Activated B cell treated with CpG ODN at 0.5 μM for 24 hours (primary cell): Measurements from ENCODE around the gene P2RY8. TPM values are rescaled to one million over a fixed set of nuclear protein-coding genes. Genes with fewer than 3 reads are reported as not detected.

ENCODE experiments used
- ATAC-seq: fragments of 200-7000 bp; cut with Tn5 transposase; one replicate; pipeline ENCODE4 v1.10.0; 2021; ENCODE audit warnings: low read depth, mild to moderate bottlenecking, moderate library complexity
- CTCF ChIA-PET: fragments of 350-600 bp; sonication (Branson Sonifier 250); formaldehyde crosslinking; loops from one replicate; lab custom pipeline; 2021; ENCODE audit warnings: antibody characterized with exemption; lab: Charles Lee
- POLR2A ChIA-PET: fragments of 350-600 bp; sonication (Branson Sonifier 250); formaldehyde crosslinking; loops from one replicate; lab custom pipeline; 2021; ENCODE audit warnings: antibody characterized with exemption; lab: Charles Lee
- DNase-seq: peaks from one replicate; pipeline ENCODE4 v3.0.0; 2022
- H3K27ac Mint-ChIP-seq: one replicate; pipeline ENCODE4 v1.8.0; 2020; ENCODE audit warnings: mixed read lengths
- H3K27me3 Mint-ChIP-seq: one replicate; pipeline ENCODE4 v1.8.0; 2021; ENCODE audit warnings: mixed read lengths
- H3K36me3 Mint-ChIP-seq: one replicate; pipeline ENCODE4 v1.8.0; 2021; ENCODE audit warnings: low read depth, mixed read lengths
- H3K4me1 Mint-ChIP-seq: one replicate; pipeline ENCODE4 v1.8.0; 2021; ENCODE audit warnings: mixed read lengths
- H3K4me3 Mint-ChIP-seq: one replicate; pipeline ENCODE4 v1.8.0; 2020; ENCODE audit warnings: mild to moderate bottlenecking, mixed read lengths
- H3K9me3 Mint-ChIP-seq: one replicate; pipeline ENCODE4 v1.8.0; 2020; ENCODE audit warnings: mixed read lengths
- CTCF ChIP-seq: fragments of 200-600 bp; IDR thresholded peaks from one replicate; pipeline ENCODE4 v1.8.0; 2022; ENCODE audit warnings: antibody characterized with exemption, mild to moderate bottlenecking
- intact Hi-C: fragments of 100-400 bp; cut with micrococcal nuclease; formaldehyde crosslinking; loops from one replicate; pipeline ENCODE4 v1.15.1; 2024
- total RNA-seq: library from RNA; stranded (reverse); gene quantifications from 2 replicates; pipeline ENCODE4 v1.2.3, GENCODE V29; 2022

P2RY8 gene
- total RNA-seq, 1 donor from 2014 or later, result 332 TPM

- Mint-ChIP-seq H3K4me1 (peaks cover 20% of the 10 kb centered on the region), H3K9me3 (peaks cover 10% of the 10 kb centered on the region), H3K36me3 (peaks cover 39% of the 10 kb centered on the region), H3K27ac (no peak overlapping the region), H3K27me3 (no peaks in the 10 kb centered on the region), H3K4me3 (no peak overlapping the region)
- no peak for ATAC-seq
- POLR2A ChIA-PET, result no interaction called here
- CTCF ChIA-PET, result no interaction called here
- intact Hi-C loops, result no loop called here
- no peak for TF ChIP-seq CTCF
- no peak for DNase-seq
These were observed 92.2 kb downstream of the P2RY8 start for GRCh38 chrX:1444561-1445500.

- Mint-ChIP-seq H3K4me3 (no peak overlapping the region), H3K27me3 (no peaks in the 10 kb centered on the region), H3K9me3 (peaks cover 6% of the 10 kb centered on the region), H3K36me3 (peaks cover 44% of the 10 kb centered on the region), H3K4me1 (peaks cover 13% of the 10 kb centered on the region), H3K27ac (no peak overlapping the region)
- CTCF ChIA-PET, result no interaction called here
- DNase-seq, result no peak
- TF ChIP-seq CTCF, result no peak
- ATAC-seq, result no peak
- intact Hi-C loops, result no loop called here
- POLR2A ChIA-PET, result no interaction called here
These were observed 93.4 kb downstream of the P2RY8 start for GRCh38 chrX:1443496-1444075.

GRCh38 chrX:1442724-1443367 lies 94.1 kb downstream of the P2RY8 start:
- no peak for TF ChIP-seq CTCF
- H3K4me1 Mint-ChIP-seq, result peaks cover 11% of the 10 kb centered on the region
- no peak for ATAC-seq
- H3K4me3 Mint-ChIP-seq, result no peak overlapping the region
- no peak for DNase-seq
- peaks cover 45% of the 10 kb centered on the region for H3K36me3 Mint-ChIP-seq
- H3K9me3 Mint-ChIP-seq, result peaks cover 6% of the 10 kb centered on the region
- ChIA-PET POLR2A (no interaction called here), CTCF (no interaction called here)
- no peak overlapping the region for H3K27ac Mint-ChIP-seq
- intact Hi-C loops, result no loop called here
- no peaks in the 10 kb centered on the region for H3K27me3 Mint-ChIP-seq

- CTCF ChIA-PET, result no interaction called here
- DNase-seq, result no peak
- H3K4me1 Mint-ChIP-seq, result peaks cover 5% of the 10 kb centered on the region
- H3K27ac Mint-ChIP-seq, result no peak overlapping the region
- no peaks in the 10 kb centered on the region for H3K27me3 Mint-ChIP-seq
- POLR2A ChIA-PET, result no interaction called here
- intact Hi-C loops, result no loop called here
- H3K4me3 Mint-ChIP-seq, result no peak overlapping the region
- H3K9me3 Mint-ChIP-seq, result peaks cover 6% of the 10 kb centered on the region
- H3K36me3 Mint-ChIP-seq, result peaks cover 49% of the 10 kb centered on the region
- ATAC-seq, result no peak
- TF ChIP-seq CTCF, result no peak
These were observed 94.8 kb downstream of the P2RY8 start for GRCh38 chrX:1442016-1442665.
